H9 (cell line): ENCODE results near the gene VGLL3. TPM values are rescaled to one million over a fixed set of nuclear protein-coding genes. Genes with fewer than 3 reads are reported as not detected.

Source experiments
- DNase-seq: peaks from one replicate; pipeline ENCODE4 v3.0.0-alpha.2; 2017
- H2AFZ ChIP-seq: one replicate; pipeline ENCODE4 v1.6.1; 2013; ENCODE audit warnings: mild to moderate bottlenecking, low read length, control low read depth, moderate library complexity
- H2AK5ac ChIP-seq: 2 replicates; pipeline ENCODE4 v1.6.1; 2013; ENCODE audit warnings: low read length, control low read depth, mixed read lengths; ENCODE audit not compliant: insufficient read length
- H2BK120ac ChIP-seq: one replicate; pipeline ENCODE4 v1.6.1; 2013; ENCODE audit warnings: low read depth, mild to moderate bottlenecking, low read length, control low read depth, inconsistent platforms; ENCODE audit not compliant: poor library complexity, severe bottlenecking
- H2BK12ac ChIP-seq: 2 replicates; pipeline ENCODE4 v1.6.1; 2013; ENCODE audit warnings: low read length, control low read depth, mixed read lengths, low read depth; ENCODE audit not compliant: insufficient read length
- H2BK15ac ChIP-seq: 2 replicates; pipeline ENCODE4 v1.6.1; 2013; ENCODE audit warnings: low read depth, low read length, control low read depth
- H2BK20ac ChIP-seq: one replicate; pipeline ENCODE4 v1.6.1; 2013; ENCODE audit warnings: low read depth, mild to moderate bottlenecking, low read length, control low read depth, inconsistent platforms; ENCODE audit not compliant: poor library complexity, severe bottlenecking
- H2BK5ac ChIP-seq: 2 replicates; pipeline ENCODE4 v1.6.1; 2013; ENCODE audit warnings: low read length, control low read depth, mixed read lengths; ENCODE audit not compliant: insufficient read length
- H3K14ac ChIP-seq: 2 replicates; pipeline ENCODE4 v1.6.1; 2013; ENCODE audit warnings: low read length, control low read depth; ENCODE audit not compliant: insufficient read depth
- H3K18ac ChIP-seq: 2 replicates; pipeline ENCODE4 v1.6.1; 2013; ENCODE audit warnings: low read depth, mild to moderate bottlenecking, mixed read lengths, low read length, control low read depth; ENCODE audit not compliant: insufficient read length
- H3K23ac ChIP-seq: 2 replicates; pipeline ENCODE4 v1.6.1; 2013; ENCODE audit warnings: low read length, control low read depth, mixed read lengths, low read depth; ENCODE audit not compliant: insufficient read length
- H3K23me2 ChIP-seq: 2 replicates; pipeline ENCODE4 v1.6.1; 2013; ENCODE audit warnings: low read depth, mild to moderate bottlenecking, mixed read lengths, low read length, control low read depth; ENCODE audit not compliant: insufficient read length, poor library complexity, severe bottlenecking
- H3K27ac ChIP-seq: 2 replicates; pipeline ENCODE4 v1.5.1; 2013; ENCODE audit warnings: low read length, control low read depth, mixed read lengths, low read depth; ENCODE audit not compliant: insufficient read length
- H3K27me3 ChIP-seq: 2 replicates; pipeline ENCODE4 v1.6.1; 2013; ENCODE audit warnings: low read length, control low read depth, inconsistent platforms; ENCODE audit not compliant: insufficient read depth
- H3K4ac ChIP-seq: 2 replicates; pipeline ENCODE4 v1.6.1; 2013; ENCODE audit warnings: low read depth, mild to moderate bottlenecking, control low read depth, inconsistent platforms, low read length, moderate library complexity
- H3K4me1 ChIP-seq: 2 replicates; pipeline ENCODE4 v1.6.1; 2013; ENCODE audit warnings: low read length, control low read depth, inconsistent platforms; ENCODE audit not compliant: insufficient read depth
- H3K4me2 ChIP-seq: 2 replicates; pipeline ENCODE4 v1.6.1; 2013; ENCODE audit warnings: low read length, control low read depth, mixed read lengths; ENCODE audit not compliant: insufficient read length, insufficient read depth
- H3K56ac ChIP-seq: 2 replicates; pipeline ENCODE4 v1.6.1; 2013; ENCODE audit warnings: low read depth, mild to moderate bottlenecking, mixed read lengths, low read length, control low read depth; ENCODE audit not compliant: insufficient read length
- H3K79me1 ChIP-seq: 2 replicates; pipeline ENCODE4 v1.6.1; 2013; ENCODE audit warnings: low read depth, mild to moderate bottlenecking, moderate library complexity, low read length, control low read depth, inconsistent platforms; ENCODE audit not compliant: insufficient read depth, poor library complexity, severe bottlenecking
- H3K79me2 ChIP-seq: 2 replicates; pipeline ENCODE4 v1.6.1; 2013; ENCODE audit warnings: low read length, control low read depth, inconsistent platforms; ENCODE audit not compliant: insufficient read depth
- H3K9ac ChIP-seq: 2 replicates; pipeline ENCODE4 v1.6.1; 2013; ENCODE audit warnings: low read length, control low read depth, mixed read lengths; ENCODE audit not compliant: insufficient read length; ENCODE audit errors: extremely low read depth
- H3K9me3 ChIP-seq: one replicate; pipeline ENCODE4 v1.6.1; 2013; ENCODE audit warnings: low read depth, low read length, inconsistent platforms; ENCODE audit not compliant: control insufficient read depth
- H3T11ph ChIP-seq: one replicate; pipeline ENCODE4 v1.6.1; 2013; ENCODE audit warnings: mild to moderate bottlenecking, low read length, control low read depth, inconsistent platforms
- H4K20me1 ChIP-seq: one replicate; pipeline ENCODE4 v1.6.1; 2013; ENCODE audit not compliant: control insufficient read depth, insufficient read length, insufficient read depth
- H4K5ac ChIP-seq: 2 replicates; pipeline ENCODE4 v1.6.1; 2013; ENCODE audit warnings: low read depth, mild to moderate bottlenecking, mixed read lengths, low read length, control low read depth; ENCODE audit not compliant: insufficient read length
- H4K8ac ChIP-seq: replicated peaks from 2 replicates; pipeline ENCODE4 v1.6.1; 2013; ENCODE audit warnings: low read length, control low read depth, mixed read lengths, low read depth; ENCODE audit not compliant: insufficient read length
- H4K91ac ChIP-seq: 2 replicates; pipeline ENCODE4 v1.6.1; 2013; ENCODE audit warnings: low read depth, mild to moderate bottlenecking, moderate library complexity, mixed read lengths, low read length, control low read depth; ENCODE audit not compliant: insufficient read length
- H3K27ac Mint-ChIP-seq, 3 experiments: 2 replicates in 2 of 3; 3 replicates in 1 of 3; pipeline ENCODE4 v1.8.0; 2020 to 2021; ENCODE audit warnings: mixed read lengths in 3 of 3, mild to moderate bottlenecking in 1 of 3, moderate library complexity in 1 of 3
- H3K27me3 Mint-ChIP-seq: 2 replicates; pipeline ENCODE4 v1.8.0; 2021; ENCODE audit warnings: low read depth, mild to moderate bottlenecking, moderate library complexity, mixed read lengths
- H3K36me3 Mint-ChIP-seq, 3 experiments: 2 replicates in 2 of 3; 3 replicates in 1 of 3; pipeline ENCODE4 v1.8.0; 2020 to 2021; ENCODE audit warnings: low read depth in 3 of 3, mixed read lengths in 3 of 3; ENCODE audit not compliant: insufficient read depth in 1 of 3
- H3K4me1 Mint-ChIP-seq, 2 experiments: 2 replicates each; pipeline ENCODE4 v1.8.0; 2020; ENCODE audit warnings: mixed read lengths in 2 of 2
- H3K4me3 Mint-ChIP-seq, 2 experiments: 2 replicates in 1 of 2; 3 replicates in 1 of 2; pipeline ENCODE4 v1.8.0; 2020 to 2021; ENCODE audit warnings: mild to moderate bottlenecking in 2 of 2, mixed read lengths in 2 of 2, moderate library complexity in 1 of 2
- H3K9me3 Mint-ChIP-seq, 2 experiments: 2 replicates in 1 of 2; 3 replicates in 1 of 2; pipeline ENCODE4 v1.8.0; 2020; ENCODE audit warnings: mild to moderate bottlenecking in 2 of 2, mixed read lengths in 2 of 2, moderate library complexity in 1 of 2
- CTCF ChIP-seq: fragments of 200-600 bp; sonication (generic); conservative IDR thresholded peaks from 3 replicates; pipeline ENCODE4 v1.8.0; 2021; ENCODE audit warnings: antibody characterized with exemption, mild to moderate bottlenecking
- WGBS: extraction: QIAGEN DNeasy Blood & Tissue Kit; methylation state at CpG from one replicate; pipeline ENCODE4 v1.1.7; 2013; ENCODE audit warnings: missing lambda C conversion rate, low lambda C conversion rate, mixed read lengths; ENCODE audit not compliant: insufficient read length; ENCODE audit errors: extremely low coverage; 5-methylcytosine and 5-hydroxymethylcytosine counted together
- total RNA-seq: library from RNA; stranded (reverse); gene quantifications from 2 replicates; pipeline ENCODE4 v1.2.1, GENCODE V29; 2021

VGLL3 gene
- total RNA-seq, 1 experiment from 2014 or later: 19.7 TPM

GRCh38 chr3:86989006-86989405 is 1.9 kb downstream of the VGLL3 start:
- Mint-ChIP-seq H3K36me3 (no peaks in the 10 kb centered on the region), H3K4me3 (peak overlapping the region; percentile 16 to 40; a peak in 2 of 5 replicates), H3K4me1 (peaks cover 20 to 25% of the 10 kb centered on the region in 2 experiments), H3K9me3 (no peaks in the 10 kb centered on the region), H3K27me3 (peaks cover 17% of the 10 kb centered on the region), H3K27ac (no peak overlapping the region)
- Histone ChIP-seq H3K79me2 (no peaks in the 10 kb centered on the region; the same call in 1 of the 2 replicates), H2AFZ (no peak overlapping the region), H2BK20ac (no peak overlapping the region), H3K18ac (no peak overlapping the region), H2BK15ac (no peak overlapping the region), H3K27me3 (no peaks in the 10 kb centered on the region; the same call in 1 of the 2 replicates), H3K27ac (no peak overlapping the region), H4K8ac (no peak overlapping the region), H2BK5ac (no peak overlapping the region), H2BK12ac (no peak overlapping the region), H3K9ac (no peak overlapping the region), H3K14ac (no peak overlapping the region), H2BK120ac (no peak overlapping the region), H4K5ac (no peak overlapping the region), H3K23ac (no peak overlapping the region), H3K4me1 (no peaks in the 10 kb centered on the region), H3K23me2 (peaks cover 7% of the 10 kb centered on the region), H3K79me1 (no peaks in the 10 kb centered on the region), H3K4me2 (no peak overlapping the region), H4K91ac (no peak overlapping the region), H2AK5ac (no peak overlapping the region), H3K4ac (no peak overlapping the region), H3K56ac (no peak overlapping the region), H3K9me3 (no peaks in the 10 kb centered on the region), H3T11ph (no peak overlapping the region), H4K20me1 (no peaks in the 10 kb centered on the region)
- no CpG with 5 or more reads among the region's 1 CpG for WGBS
- DNase-seq: no peak
- no peak for TF ChIP-seq CTCF
